HCT116 (cell line): ENCODE data around the gene WDR45B. TPM values are rescaled to one million over a fixed set of nuclear protein-coding genes. Genes with fewer than 3 reads are reported as not detected.

Experiments used
- ATAC-seq: fragments of 200-7000 bp; cut with Tn5 transposase; 2 replicates; pipeline ENCODE4 v1.9.1; 2020; ENCODE audit warnings: mild to moderate bottlenecking, moderate library complexity
- BruUV-seq: library from RNA; stranded (reverse); fragments of 400-500 nt; replicated peaks from 2 replicates; lab custom pipeline; 2021; lab: Mats Ljungman, UMichigan
- CTCF ChIA-PET: fragments of 300-600 bp; sonication (Branson Sonifier 250); formaldehyde crosslinking; loops from one replicate; lab custom pipeline; 2021; ENCODE audit warnings: antibody characterized with exemption; lab: Charles Lee
- POLR2A ChIA-PET: fragments of 300-600, 350-600 bp; sonication (Branson Sonifier 250); formaldehyde crosslinking; loops from one replicate; lab custom pipeline; 2021; ENCODE audit warnings: antibody characterized with exemption; lab: Charles Lee
- RAD21 ChIA-PET, 2 experiments: fragments of 300-600 bp; sonication (Branson Sonifier 250); formaldehyde crosslinking; loops; one replicate each; lab custom pipeline; 2023; ENCODE audit warnings: low total read pairs in 2 of 2; ENCODE audit not compliant: uncharacterized antibody in 2 of 2, unreplicated experiment in 2 of 2, low non-redundant PET in 1 of 2; lab: Charles Lee
- DNase-seq: peaks from one replicate; pipeline ENCODE4 v3.0.0-alpha.2; 2010; ENCODE audit warnings: low read depth, low spot score
- H2AFZ ChIP-seq: fragments of 200-600 bp; shearing (Covaris generic), sonication (generic); 2 replicates; pipeline ENCODE4 v1.6.1; 2017; ENCODE audit warnings: low read depth, mixed run types, mixed read lengths, antibody characterized with exemption, low read length; ENCODE audit not compliant: poor library complexity, severe bottlenecking
- H3K27ac ChIP-seq: 2 replicates; pipeline ENCODE4 v1.5.1; 2012; ENCODE audit warnings: low read depth, low read length
- H3K27me3 ChIP-seq: fragments of 200-600 bp; sonication (generic); 2 replicates; pipeline ENCODE4 v1.6.1; 2016; ENCODE audit warnings: mixed run types, low read length, mixed read lengths; ENCODE audit not compliant: insufficient read depth
- H3K36me3 ChIP-seq, 2 experiments: fragments of 200-500 bp in 1 of 2; fragments of 200-600 bp in 1 of 2; sonication (Bioruptor generic) in 1 of 2; sonication (generic) in 1 of 2; 2 replicates each; pipeline versions ENCODE4 v1.5.1 to v1.6.1; 2014 to 2016; ENCODE audit warnings: low read length in 2 of 2, inconsistent platforms in 1 of 2, mixed read lengths in 1 of 2, mixed run types in 1 of 2; ENCODE audit not compliant: insufficient read depth in 2 of 2, control insufficient read depth in 1 of 2
- H3K4me1 ChIP-seq, 2 experiments: fragments of 200-600 bp in 1 of 2; sonication (generic) in 1 of 2; 2 replicates each; pipeline versions ENCODE4 v1.5.1 to v1.6.1; 2012 to 2017; ENCODE audit warnings: low read length in 2 of 2, inconsistent platforms in 1 of 2, mild to moderate bottlenecking in 1 of 2, mixed read lengths in 1 of 2, mixed run types in 1 of 2, moderate library complexity in 1 of 2; ENCODE audit not compliant: insufficient read depth in 2 of 2, control insufficient read depth in 1 of 2
- H3K4me2 ChIP-seq: fragments of 200-600 bp; sonication (generic); 2 replicates; pipeline ENCODE4 v1.6.1; 2017; ENCODE audit warnings: mixed run types, low read length, mixed read lengths
- H3K4me3 ChIP-seq, 2 experiments: fragments of 200-600 bp in 1 of 2; sonication (generic) in 1 of 2; replicated peaks in 1 of 2; 2 replicates each; pipeline ENCODE4 v1.5.1; 2011 to 2016; ENCODE audit warnings: low read length in 2 of 2, control low read depth in 1 of 2, low read depth in 1 of 2, mild to moderate bottlenecking in 1 of 2, mixed read lengths in 1 of 2, mixed run types in 1 of 2
- H3K79me2 ChIP-seq: fragments of 200-600 bp; sonication (generic); 2 replicates; pipeline ENCODE4 v1.6.1; 2017; ENCODE audit warnings: mild to moderate bottlenecking, mixed run types, low read length, moderate library complexity, mixed read lengths; ENCODE audit not compliant: insufficient read depth
- H3K9ac ChIP-seq: fragments of 200-600 bp; sonication (generic); 2 replicates; pipeline ENCODE4 v1.6.1; 2016; ENCODE audit warnings: low read length, mixed read lengths
- H3K9me2 ChIP-seq: fragments of 200-600 bp; sonication (generic), shearing (Covaris generic); 2 replicates; pipeline ENCODE4 v1.6.1; 2017; ENCODE audit warnings: mixed run types, mild to moderate bottlenecking, moderate library complexity; ENCODE audit not compliant: insufficient read depth
- H3K9me3 ChIP-seq, 2 experiments: fragments of 200-500 bp in 1 of 2; fragments of 200-600 bp in 1 of 2; sonication (Bioruptor generic) in 1 of 2; sonication (generic) in 1 of 2; 2 replicates each; pipeline ENCODE4 v1.6.1; 2014 to 2017; ENCODE audit warnings: low read length in 2 of 2, mixed read lengths in 2 of 2, inconsistent platforms in 1 of 2, low read depth in 1 of 2, mild to moderate bottlenecking in 1 of 2, mixed run types in 1 of 2, moderate library complexity in 1 of 2; ENCODE audit not compliant: control insufficient read depth in 1 of 2, insufficient read depth in 1 of 2
- H4K20me1 ChIP-seq: fragments of 200-600 bp; sonication (generic), shearing (Covaris generic); 2 replicates; pipeline ENCODE4 v1.6.1; 2017; ENCODE audit warnings: mixed run types, mild to moderate bottlenecking, moderate library complexity; ENCODE audit not compliant: insufficient read depth
- CBX3 ChIP-seq: IDR thresholded peaks from 2 replicates; pipeline ENCODE4 v1.6.1; 2012; ENCODE audit warnings: low read depth
- CEBPB ChIP-seq: IDR thresholded peaks from 2 replicates; pipeline ENCODE4 v1.6.1; 2012; ENCODE audit warnings: low read depth
- CTCF ChIP-seq, 3 experiments: fragments of 200-600 bp in 1 of 3; sonication (generic) in 1 of 3; IDR thresholded peaks in 2 of 3; conservative IDR thresholded peaks in 1 of 3; 2 replicates each; pipeline ENCODE4 v1.5.1; 2012 to 2017; ENCODE audit warnings: low read depth in 2 of 3, low read length in 2 of 3, antibody characterized with exemption in 1 of 3, borderline replicate concordance in 1 of 3, control low read depth in 1 of 3, mild to moderate bottlenecking in 1 of 3, mixed read lengths in 1 of 3, mixed run types in 1 of 3, moderate library complexity in 1 of 3; ENCODE audit not compliant: insufficient read depth in 1 of 3
- EGR1 ChIP-seq: IDR thresholded peaks from 2 replicates; pipeline ENCODE4 v1.6.1; 2012; ENCODE audit warnings: low read depth
- ELF1 ChIP-seq: IDR thresholded peaks from 2 replicates; pipeline ENCODE4 v1.6.1; 2012; ENCODE audit warnings: low read depth, borderline replicate concordance
- EZH2 ChIP-seq: fragments of 200-600 bp; sonication (generic); IDR thresholded peaks from 2 replicates; pipeline ENCODE4 v1.6.1; 2017; ENCODE audit warnings: antibody characterized with exemption, mixed run types
- EZH2phosphoT487 ChIP-seq: fragments of 200-600 bp; IDR thresholded peaks from 2 replicates; pipeline ENCODE4 v1.6.1; 2018; ENCODE audit warnings: antibody characterized with exemption, borderline replicate concordance
- POLR2A ChIP-seq: IDR thresholded peaks from 2 replicates; pipeline ENCODE4 v1.7.0; 2011; ENCODE audit warnings: borderline replicate concordance; ENCODE audit not compliant: insufficient read depth, insufficient read length; ENCODE audit errors: extremely low read depth
- POLR2AphosphoS5 ChIP-seq: IDR thresholded peaks from 2 replicates; pipeline ENCODE4 v1.6.1; 2011; ENCODE audit warnings: mild to moderate bottlenecking, low read depth, low read length, moderate library complexity
- RAD21 ChIP-seq: IDR thresholded peaks from 2 replicates; pipeline ENCODE4 v1.6.1; 2012; ENCODE audit warnings: low read depth, mild to moderate bottlenecking
- REST ChIP-seq: IDR thresholded peaks from 2 replicates; pipeline ENCODE4 v1.6.1; 2012; ENCODE audit warnings: low read depth
- SRF ChIP-seq: IDR thresholded peaks from 2 replicates; pipeline ENCODE4 v1.6.1; 2012; ENCODE audit warnings: low read depth
- TCF7L2 ChIP-seq: IDR thresholded peaks from 2 replicates; pipeline ENCODE4 v1.7.0; 2011; ENCODE audit warnings: borderline replicate concordance, inconsistent platforms; ENCODE audit not compliant: insufficient read depth, insufficient read length; ENCODE audit errors: extremely low read depth
- YY1 ChIP-seq: IDR thresholded peaks from 2 replicates; pipeline ENCODE4 v1.6.1; 2011; ENCODE audit warnings: low read length, low read depth, moderate library complexity, mild to moderate bottlenecking; ENCODE audit not compliant: insufficient replicate concordance; ENCODE audit errors: extremely low read depth
- ZBTB33 ChIP-seq: IDR thresholded peaks from 2 replicates; pipeline ENCODE4 v1.6.1; 2011; ENCODE audit warnings: mild to moderate bottlenecking, low read length, moderate library complexity; ENCODE audit not compliant: insufficient replicate concordance; ENCODE audit errors: extremely low read depth
- intact Hi-C: fragments of 100-400 bp; cut with micrococcal nuclease; formaldehyde crosslinking; loops from 2 replicates; pipeline ENCODE4 v1.10.0; 2022
- total RNA-seq: library from RNA; stranded (reverse); gene quantifications from one replicate; pipeline ENCODE4 v1.2.1, GENCODE V29; 2021; ENCODE audit not compliant: unreplicated experiment

The WDR45B gene
- total RNA-seq, 1 experiment from 2014 or later, result 117 TPM

- H3K36me3 ChIP-seq, result no peaks in the 10 kb centered on the region
- TF ChIP-seq CTCF (IDR thresholded peaks at IDR 0.05 in 2 of 3, conservative IDR thresholded peaks at IDR 0.05 in 1 of 3; ENCODE audit: borderline replicate concordance in 1 of 3, insufficient read depth in 1 of 3, low read depth in 2 of 3, low read length in 2 of 3) (no peak), EGR1 (no peak), POLR2AphosphoS5 (no peak), SRF (no peak), YY1 (no peak), ELF1 (no peak), CEBPB (no peak), CBX3 (no peak), ZBTB33 (no peak), EZH2phosphoT487 (no peak), POLR2A (no peak), EZH2 (no peak), TCF7L2 (no peak), REST (no peak), RAD21 (no peak)
- no peaks in the 10 kb centered on the region for H3K9me3 ChIP-seq
- H3K79me2 ChIP-seq, result no peaks in the 10 kb centered on the region
- ChIA-PET POLR2A (no interaction called here), CTCF (no interaction called here), RAD21 (no interaction called here)
- no peaks in the 10 kb centered on the region for H4K20me1 ChIP-seq
- no peaks in the 10 kb centered on the region for H3K9me2 ChIP-seq
- no peak overlapping the region for H2AFZ ChIP-seq
- H3K4me3 ChIP-seq, result no peak overlapping the region
- DNase-seq (no peak), ATAC-seq (no peak)
- no peaks in the 10 kb centered on the region for H3K27me3 ChIP-seq
- no peak overlapping the region for H3K9ac ChIP-seq
- H3K27ac ChIP-seq, result no peak overlapping the region; the same call in 1 of the 2 replicates
- BruUV-seq, result no TSS peak
- H3K4me1 ChIP-seq, result peaks cover 0 to 8% of the 10 kb centered on the region in 2 experiments; a peak in 1 of 4 replicates
- H3K4me2 ChIP-seq, result no peak overlapping the region
- intact Hi-C loops, result no loop called here
Observed at GRCh38 chr17:82666931-82667667, 18.9 kb upstream of the WDR45B start.
